GM18861 (cell line): Measurements from ENCODE around the gene CYS1.
A peak's percentile ranks its signal among the peaks of the same experiment; 100 is the strongest.
"Not testable (repeated sequence)": the region's sequence is repeated elsewhere in the genome, so short reads cannot be mapped to it uniquely, and the experiment has no call there.

Experiments used
- ATAC-seq: cut with Tn5 transposase; IDR thresholded peaks from one replicate; pipeline ENCODE4 v1.9.1; 2021; ENCODE audit not compliant: unreplicated experiment

The CYS1 gene, protein sequence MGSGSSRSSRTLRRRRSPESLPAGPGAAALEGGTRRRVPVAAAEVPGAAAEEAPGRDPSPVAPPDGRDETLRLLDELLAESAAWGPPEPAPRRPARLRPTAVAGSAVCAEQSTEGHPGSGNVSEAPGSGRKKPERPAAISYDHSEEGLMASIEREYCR

DNA sequence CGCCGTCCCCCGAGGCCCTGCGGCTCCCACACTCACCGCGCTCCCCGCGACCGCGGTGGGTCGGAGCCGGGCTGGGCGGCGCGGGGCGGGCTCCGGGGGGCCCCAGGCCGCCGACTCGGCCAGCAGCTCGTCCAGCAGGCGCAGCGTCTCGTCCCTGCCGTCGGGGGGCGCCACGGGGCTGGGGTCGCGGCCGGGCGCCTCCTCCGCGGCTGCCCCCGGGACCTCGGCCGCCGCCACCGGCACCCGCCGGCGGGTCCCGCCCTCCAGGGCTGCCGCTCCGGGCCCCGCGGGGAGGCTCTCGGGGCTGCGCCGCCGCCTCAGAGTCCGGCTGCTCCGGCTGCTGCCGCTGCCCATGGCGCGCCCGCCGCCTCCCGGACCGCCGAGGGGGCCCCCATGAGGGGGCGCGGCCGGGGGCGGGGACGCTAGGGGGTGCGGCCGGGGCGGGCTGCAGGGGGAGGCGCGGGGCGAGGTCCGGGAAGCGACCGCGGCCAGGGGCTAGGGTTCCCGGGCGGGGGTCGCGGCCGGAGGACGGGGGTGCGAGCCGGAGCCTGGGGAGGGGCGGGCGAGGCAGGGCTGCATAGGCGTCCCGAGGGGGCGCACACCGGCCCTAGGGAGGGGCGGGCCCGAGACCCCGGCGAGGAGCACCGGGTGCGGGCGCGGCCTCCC, at the start of gene CYS1:
CYS1 (minus strand) TSS at position 542 of the 666 bp plus-strand sequence; CDS start at position 354, 188 bp downstream.
- peak; percentile 19 for ATAC-seq

DNA sequence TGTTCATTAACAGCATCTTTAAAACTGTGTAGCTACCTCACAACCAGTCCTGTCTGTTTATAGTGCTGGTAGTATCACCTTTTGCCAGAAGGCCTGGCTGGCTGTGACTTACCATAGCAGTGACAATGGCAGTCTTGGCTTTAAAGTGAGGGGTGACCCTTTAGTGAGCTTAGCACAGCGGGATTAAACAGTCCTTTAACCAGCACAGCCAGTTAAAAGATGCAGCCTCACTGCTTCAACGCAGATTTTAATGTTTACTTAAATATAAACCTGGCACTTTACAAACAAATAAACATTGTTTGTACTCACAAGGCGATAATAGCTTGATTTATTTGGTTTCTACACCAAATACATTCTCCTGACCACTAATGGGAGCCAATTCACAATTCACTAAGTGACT, 49.3 kb upstream of the CYS1 start:
- no peak for ATAC-seq

DNA sequence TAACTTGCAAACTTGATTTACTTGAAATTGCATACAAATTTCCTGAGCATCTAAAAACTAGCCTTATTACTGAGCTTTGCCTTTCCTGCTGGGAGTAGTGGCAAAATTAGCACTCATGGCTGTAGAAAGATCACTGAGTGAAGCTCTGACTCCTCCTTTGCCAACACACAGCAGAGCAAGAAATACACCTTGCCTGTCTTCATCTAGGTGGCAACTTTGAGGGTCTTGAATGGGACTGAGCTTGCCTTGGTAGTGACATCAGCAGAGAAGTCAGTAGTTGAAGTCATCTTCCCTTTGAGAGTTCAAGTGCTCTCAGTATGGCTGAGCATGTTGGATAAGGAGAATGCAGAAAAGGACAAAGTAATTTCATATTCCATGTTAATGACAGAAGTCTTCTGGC, 48.2 kb upstream of the CYS1 start:
- ATAC-seq, result no peak

DNA sequence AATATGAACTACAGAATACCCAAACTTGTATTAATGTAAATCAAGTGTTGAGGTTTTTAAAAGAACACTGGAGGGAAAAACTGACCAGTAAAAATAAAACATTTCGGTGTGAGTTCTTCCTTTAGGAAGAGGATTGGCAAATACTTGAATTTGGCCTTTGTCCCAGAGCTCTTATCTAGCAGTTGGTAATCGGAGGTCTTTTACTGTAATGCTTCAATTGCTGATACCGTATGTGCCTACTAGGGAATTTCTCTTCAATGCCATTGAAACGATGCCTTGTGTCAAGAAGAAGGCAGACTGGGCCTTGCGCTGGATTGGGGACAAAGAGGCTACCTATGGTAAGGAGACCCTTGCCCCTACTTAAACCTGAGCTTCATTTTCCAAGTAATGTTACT, 46.4 kb upstream of the CYS1 start:
- ATAC-seq, result no peak

DNA sequence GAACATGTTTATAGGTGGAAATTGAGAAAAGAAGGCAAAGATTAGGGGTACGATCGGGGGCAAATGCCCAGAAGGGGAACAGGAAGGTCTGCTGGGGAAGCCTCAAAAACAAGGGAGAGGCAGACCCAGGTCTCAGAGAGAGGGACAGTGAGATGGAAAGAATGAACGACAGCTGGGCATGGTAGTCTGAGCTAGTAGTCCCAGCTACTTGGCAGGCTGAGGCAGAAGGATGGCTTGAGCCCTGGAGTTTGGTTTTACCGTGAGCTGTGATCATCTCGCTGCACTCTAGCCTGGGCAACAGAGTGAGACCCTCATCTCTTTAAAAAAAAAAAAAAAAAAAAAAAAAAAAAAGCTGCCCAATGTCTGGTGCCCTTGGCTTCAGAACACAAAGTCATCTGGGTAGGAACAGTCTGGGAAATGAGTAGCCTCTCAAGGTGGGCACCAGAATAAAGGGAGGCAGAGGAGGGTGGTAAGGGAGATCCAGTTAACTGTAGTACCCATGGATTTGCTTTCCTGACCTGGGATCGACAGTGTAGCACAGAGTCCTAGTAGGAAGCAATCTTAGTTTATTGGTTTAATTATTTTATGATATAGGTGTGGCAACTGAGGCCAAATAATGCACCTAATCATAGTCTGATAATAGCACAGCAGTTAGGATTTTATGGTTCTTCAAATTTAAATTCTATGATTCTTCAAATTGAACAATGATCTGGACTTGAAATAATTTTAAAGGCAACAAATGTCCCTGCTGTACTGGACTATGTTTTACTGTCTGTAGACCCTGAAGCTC, 45.8 kb upstream of the CYS1 start:
- ATAC-seq, result no peak

DNA sequence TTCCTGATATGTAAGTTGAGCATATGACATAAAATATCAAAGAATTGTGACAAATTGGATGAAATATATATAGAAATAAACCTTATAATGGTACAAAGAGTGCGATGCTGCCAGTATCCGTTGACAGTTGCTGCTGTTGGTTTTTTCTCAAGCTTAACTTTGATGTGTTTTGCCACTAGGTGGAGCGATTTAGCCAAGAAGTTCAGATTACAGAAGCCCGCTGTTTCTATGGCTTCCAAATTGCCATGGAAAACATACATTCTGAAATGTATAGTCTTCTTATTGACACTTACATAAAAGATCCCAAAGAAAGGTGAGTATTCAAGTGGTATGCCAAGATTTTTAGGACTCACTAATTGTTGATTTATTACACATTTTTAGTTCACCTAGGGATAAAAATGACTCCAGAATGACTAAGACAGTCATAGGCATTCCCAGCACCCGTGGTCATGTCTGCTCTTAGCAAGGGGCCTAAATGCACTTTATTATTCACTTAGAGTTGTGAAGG, 44.4 kb upstream of the CYS1 start:
- no peak for ATAC-seq

DNA sequence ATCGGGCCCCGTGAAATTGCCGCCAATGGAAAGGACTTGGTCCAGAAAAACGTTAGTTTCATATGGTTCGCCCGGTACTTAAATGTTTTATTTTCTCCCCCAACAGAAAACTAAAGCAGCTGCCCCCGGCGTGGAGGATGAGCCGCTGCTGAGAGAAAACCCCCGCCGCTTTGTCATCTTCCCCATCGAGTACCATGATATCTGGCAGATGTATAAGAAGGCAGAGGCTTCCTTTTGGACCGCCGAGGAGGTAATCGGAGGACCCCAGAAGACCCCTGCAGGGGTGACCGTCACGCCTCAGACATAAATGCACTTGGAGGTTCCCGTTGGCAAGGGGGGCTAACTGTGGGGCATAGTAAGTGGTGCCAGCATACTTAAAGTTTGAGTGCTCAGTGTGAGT, 43.1 kb upstream of the CYS1 start:
- no peak for ATAC-seq

DNA sequence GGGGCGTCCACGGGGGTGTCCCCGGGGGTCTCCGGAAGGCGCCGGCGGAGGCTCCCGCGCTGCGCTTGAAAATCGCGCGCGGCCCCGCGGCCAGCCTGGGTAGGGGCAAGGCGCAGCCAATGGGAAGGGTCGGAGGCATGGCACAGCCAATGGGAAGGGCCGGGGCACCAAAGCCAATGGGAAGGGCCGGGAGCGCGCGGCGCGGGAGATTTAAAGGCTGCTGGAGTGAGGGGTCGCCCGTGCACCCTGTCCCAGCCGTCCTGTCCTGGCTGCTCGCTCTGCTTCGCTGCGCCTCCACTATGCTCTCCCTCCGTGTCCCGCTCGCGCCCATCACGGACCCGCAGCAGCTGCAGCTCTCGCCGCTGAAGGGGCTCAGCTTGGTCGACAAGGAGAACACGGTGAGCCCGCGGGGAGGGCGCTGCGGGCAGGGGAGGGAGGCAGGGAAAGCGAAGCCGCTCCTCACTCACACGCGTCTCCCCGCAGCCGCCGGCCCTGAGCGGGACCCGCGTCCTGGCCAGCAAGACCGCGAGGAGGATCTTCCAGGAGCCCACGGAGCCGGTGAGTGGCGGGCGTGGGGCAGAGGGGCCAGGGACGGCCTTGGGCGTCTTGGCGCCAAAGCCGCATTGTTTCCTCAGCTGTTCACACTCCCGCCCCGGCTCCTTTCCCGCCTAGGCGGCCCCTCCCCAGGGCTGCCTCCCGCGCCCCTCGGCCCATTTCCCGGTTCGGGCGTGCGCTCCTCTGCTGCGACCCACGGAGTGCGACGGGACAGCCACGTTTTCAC, 42.5 kb upstream of the CYS1 start, which contains the start of gene RRM2:
RRM2 (plus strand) TSS at position 240 of the 781 bp plus-strand sequence; CDS start at position 300, 60 bp downstream.
- peak; percentile 46 for ATAC-seq

DNA sequence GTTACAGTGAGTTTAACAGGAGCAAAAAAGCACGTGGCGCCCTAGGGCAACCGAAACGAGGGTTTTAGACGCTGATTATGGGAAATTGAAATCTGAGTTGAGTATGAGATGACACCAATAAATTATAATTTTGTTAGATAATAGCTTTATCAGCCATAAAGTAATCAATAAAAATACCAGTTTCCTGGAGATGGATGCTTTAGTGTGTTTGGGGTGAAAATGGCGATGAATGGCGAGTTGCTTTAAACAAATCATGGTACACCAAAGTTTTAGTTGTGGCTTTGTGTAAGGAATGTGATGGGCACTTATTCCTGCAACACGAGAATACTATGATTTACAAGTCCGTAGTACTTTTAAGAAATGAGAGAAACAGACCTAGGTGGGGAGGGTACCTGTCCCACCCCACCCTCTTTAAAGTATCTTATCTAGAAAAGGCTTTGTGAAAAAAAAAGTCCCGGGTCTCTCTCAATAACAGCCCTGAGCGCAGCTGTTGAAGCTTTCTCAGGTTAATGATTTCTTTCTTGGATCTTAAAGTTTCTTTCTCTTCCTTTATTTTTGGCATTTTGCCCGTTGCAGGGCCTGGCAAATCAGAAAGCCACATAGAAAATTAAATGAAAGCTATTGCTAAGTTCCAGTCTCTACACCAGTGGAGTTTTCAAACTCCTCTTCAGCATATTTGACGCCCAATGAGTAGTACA, 40.8 kb upstream of the CYS1 start:
- no peak for ATAC-seq

DNA sequence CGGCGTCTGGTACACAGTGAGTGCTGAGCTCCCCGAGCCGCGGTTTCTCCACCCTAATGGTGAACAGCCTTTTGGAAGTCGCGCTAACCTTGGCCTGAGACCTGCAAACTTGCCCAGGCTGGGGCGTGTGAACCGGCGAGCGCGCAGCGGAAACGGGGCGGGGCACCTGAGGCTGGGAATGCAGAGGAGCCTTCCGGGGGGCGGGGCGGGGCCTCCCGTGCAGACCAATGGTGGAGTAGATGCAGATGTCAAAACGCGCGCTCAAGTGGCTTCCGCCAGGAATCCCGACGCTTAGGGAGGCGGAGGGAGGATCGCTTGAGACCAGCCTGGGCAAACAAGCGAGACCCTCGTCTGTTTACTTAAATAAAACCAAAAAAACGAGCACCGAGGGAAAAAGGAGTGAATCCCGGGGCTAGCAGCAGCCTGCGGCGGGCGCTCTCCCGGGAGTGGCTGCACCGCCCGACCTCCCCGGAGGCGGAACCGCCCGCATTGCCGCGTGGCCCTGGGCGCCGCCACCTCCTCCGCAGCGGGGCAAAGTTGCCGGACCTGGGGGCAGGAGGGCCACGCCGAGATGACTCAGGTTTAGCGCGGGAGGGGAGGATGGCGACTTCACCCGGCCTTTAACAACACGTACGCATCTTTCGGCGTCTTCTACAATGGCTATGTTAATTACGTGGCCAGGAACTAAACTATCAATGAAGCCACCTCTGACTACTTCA, 40.1 kb upstream of the CYS1 start:
- ATAC-seq, result peak; percentile 27

DNA sequence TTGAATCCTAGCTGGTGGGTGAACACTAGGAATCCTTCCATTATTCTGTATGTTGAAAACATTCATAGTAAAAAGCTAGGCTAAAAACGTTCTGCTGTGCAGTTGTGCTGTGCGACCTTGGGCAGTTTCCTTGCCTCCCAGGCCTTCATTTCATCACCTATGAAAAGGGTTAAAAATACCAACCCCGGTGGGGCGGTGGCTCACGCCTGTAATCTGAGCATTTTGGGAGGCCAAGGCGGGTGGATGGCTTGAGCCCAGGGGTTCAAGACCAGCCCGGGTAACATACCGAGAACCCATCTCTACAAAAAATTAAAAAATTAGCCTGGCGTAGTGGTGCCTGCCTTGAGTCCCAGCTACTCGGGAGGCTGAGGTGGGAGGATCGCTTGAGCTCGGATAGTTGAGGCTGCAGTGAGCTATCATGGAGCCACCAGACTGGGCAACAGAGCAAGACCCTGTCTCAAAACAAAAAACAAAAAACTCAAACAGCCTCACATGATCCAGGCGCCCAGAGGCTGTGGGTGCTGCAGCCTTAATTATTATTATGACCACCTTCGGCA, 39.5 kb upstream of the CYS1 start:
- ATAC-seq, result no peak

DNA sequence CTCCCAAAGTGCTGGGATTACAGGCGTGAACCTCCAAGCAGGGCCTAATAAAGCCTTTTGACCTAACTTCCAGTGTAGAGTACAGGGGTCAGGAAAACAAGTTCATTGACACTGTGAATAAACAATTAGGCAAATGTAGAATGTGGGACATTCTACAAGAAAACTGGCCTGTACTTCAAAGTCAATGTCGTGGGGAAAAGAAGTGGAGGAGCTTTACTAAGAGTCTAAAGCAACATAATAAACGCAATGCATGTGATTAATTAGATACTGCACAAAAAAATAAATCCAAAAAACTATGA, 38.8 kb upstream of the CYS1 start:
- ATAC-seq, result no peak

DNA sequence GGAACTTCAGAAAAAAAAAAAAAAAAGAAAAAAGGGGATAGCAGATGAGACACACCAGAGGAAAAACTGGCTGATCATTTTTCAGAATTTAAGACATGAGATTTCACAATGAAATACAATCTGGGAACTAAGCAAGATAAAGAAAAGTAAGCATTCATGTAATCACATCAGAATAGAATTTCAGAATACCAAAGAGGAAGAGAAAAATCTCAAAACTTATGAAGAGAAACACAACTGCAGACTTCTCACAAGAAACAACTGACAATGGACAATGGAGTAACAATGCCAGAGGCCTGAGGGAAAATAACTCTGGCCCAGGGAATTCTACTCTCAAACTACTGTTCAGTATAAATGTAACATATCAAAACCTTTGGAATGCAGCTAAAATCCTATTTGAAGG, 29.1 kb upstream of the CYS1 start:
- ATAC-seq, result no peak

DNA sequence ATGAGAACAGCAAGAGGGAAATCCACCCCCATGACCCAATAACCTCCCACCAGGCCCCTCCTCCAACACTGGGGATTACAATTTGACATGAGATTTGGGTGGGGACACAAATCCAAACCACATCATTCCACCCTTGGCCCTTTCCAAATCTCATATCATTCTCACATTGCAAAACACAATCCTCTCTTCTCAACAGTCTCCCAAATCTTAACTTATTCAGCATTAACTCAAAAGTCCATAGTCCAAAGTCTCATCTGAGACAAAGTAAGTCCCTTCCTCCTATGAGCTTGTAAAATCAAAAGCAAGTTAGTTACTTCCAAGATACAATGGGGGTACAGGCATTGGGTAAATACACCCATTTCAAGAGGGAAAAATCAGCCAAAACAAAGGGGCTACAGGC, 24.7 kb upstream of the CYS1 start:
- not testable (repeated sequence) for ATAC-seq

DNA sequence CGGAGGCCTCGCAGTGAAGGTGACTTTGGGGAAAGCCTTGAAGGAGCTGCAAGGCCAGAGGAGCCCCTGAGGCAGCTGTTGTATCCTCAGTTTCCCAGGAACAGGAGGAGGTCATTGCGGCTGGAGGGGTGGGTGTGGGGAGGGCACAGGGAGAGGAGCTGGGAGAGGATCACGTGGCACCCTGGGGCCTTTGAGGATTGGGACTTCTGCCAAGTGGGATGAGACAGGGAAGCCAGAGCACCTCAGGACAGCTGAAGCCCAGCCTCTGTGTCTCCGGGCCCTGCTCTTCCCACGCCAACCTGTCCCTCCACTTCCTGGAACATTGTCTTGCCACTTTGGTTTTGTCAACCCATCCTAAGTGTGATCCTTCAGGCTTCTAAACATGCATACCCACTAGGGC, 23.0 kb upstream of the CYS1 start:
- no peak for ATAC-seq

DNA sequence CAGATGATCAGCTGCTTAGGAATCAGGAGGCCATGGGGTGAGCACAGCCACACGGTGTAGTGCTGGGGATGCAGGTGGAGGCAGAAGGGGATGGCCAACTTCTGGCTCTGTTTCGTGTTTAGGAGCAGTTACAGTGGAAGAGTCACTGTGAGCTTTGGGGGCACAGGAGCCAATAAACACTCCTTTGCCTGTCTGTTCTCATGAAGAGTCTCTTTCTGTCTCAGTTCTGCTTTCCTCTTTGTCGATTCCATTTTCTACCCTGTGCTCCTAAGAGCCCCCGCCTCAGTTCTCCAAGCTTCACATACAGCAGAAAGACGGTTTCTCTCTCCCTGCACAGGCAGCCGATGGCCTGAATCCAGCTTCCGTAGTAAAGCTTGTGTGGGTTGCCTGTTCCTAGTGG, 21.3 kb upstream of the CYS1 start:
- ATAC-seq, result no peak

DNA sequence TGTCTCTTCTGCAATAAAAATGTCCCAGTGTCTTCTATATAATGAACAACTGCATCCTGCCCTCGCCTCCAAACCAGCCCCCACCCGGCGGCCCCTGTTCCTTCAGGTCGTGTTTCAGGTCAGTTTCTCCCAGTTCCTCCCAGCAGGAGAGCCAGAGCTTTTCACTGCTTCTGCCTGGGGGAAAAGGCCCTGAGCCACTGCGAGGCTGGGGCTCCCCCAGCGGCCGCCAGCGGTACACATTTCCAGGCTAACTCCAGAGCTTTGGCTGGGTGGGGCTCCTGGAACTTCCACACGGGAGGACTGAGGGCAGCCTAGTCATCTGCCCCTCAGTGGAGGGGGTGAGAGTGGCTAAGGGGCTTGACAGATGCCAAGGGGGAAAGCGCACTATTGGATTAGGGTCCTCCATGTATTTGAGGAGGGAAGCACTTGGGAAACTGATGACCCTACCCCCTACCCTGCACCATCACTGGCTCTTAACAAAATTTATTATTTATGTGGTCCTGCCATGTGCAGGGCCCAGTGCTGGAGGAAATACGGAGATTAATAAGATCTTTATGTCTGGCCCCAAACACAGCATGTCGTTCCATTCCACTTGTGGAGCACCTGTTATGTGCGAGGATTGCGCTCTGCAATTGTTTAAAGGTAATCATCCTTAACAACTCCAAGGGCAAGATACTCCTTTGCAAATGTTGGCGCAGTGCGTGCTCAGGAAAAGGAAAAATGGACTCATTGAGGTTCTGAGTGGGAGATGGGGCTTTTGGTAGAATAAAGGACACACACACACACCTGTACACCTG, 17.3 kb upstream of the CYS1 start:
- ATAC-seq, result no peak

DNA sequence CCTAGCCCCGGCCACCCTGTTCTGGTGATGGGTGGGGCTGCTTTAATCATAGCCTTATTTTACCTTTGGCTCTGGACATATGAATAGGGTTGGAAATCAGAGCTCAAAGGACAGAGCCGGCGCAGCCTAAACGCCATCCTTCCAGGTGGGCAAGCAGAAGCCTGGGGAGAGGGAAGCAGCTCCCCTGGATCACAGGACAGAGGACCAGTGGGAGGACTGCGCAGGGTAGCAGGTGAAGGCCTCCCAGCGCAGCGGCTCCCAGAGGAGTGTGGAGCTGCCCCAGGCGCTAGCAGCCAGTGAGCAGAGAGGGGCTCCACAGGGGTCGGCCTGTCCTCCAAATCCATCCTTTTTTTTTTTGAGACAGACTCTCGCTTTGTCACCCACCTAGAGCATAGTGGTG, 16.4 kb upstream of the CYS1 start:
- no peak for ATAC-seq

DNA sequence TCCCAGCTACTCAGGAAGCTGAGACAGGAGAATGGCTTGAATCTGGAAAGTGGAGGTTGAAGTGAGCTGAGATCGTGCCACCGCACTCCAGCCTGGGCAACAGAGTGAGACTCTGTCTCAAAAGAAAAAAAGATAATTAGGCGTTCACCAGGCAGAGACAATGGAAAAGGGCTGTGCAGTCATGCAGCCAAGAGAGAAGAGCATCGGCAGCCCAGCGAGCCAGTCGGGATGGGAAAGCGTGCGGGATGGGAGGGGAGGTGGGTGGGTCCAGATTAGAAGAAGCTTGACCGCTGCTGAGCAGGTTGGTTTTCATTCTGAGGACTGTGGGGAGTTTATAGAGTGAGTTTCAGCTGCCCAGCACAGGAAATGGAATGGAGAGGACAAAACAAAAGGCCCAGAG, 15.0 kb upstream of the CYS1 start:
- no peak for ATAC-seq
